CD4-positive, alpha-beta T cell treated with Interleukin-21 for 1 hour (primary cell): ENCODE measurements around the gene PEX5L.

Experiments
- DNase-seq: peaks from one replicate; pipeline ENCODE4 v3.0.0-alpha.2; 2020

PEX5L gene

DNA sequence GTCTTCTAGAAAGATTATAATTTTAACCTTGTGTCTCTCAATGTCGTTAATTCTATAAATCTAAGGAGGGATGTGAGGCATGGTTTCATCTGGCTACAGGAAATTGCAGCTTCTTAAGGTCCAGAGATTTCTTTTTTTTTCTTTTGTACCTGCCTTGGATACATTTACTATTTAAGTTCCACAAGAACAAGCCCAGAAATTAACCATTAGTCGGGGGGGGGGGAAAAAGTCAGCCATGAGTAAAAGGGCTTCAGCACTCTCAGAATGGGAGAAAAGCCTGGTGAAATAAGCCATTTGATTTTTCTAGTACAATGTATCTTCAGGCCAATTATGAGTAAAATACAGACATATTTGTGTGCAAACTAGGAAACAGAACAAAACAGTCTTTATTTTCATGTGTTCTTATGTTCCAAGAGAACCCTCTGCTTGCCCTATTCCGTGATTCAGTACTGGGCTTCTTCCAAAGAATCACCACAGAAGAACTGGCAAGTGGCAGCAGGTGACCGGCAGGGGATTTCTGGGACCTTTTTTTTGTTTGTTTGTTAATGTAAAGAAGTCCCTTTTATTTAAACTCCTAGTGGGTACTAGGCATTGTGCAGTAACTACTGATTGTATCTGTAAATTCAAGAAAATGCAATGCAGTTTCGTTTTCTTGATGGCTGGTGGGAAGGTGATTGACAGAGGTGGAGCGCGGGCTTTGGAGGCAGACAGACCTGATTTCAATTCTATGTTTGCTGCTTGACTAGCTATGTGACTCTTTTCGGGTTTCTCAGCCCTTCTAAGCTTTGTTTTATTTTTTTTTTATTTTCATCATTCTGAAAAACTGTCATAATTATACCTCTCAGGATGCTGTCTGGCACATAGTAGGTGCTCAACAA, 82.5 kb downstream of the PEX5L start:
- no peak for DNase-seq

GRCh38 chr3:179950840-179951239, 85.9 kb downstream of the PEX5L start:
- DNase-seq = no peak

- DNase-seq = no peak
Measured at GRCh38 chr3:179949869-179950268, 86.9 kb downstream of the PEX5L start.

- DNase-seq = no peak
Measured at GRCh38 chr3:179949412-179949811, 87.3 kb downstream of the PEX5L start.

- DNase-seq = no peak
Measured at GRCh38 chr3:179948740-179949139, 88.0 kb downstream of the PEX5L start.

DNA sequence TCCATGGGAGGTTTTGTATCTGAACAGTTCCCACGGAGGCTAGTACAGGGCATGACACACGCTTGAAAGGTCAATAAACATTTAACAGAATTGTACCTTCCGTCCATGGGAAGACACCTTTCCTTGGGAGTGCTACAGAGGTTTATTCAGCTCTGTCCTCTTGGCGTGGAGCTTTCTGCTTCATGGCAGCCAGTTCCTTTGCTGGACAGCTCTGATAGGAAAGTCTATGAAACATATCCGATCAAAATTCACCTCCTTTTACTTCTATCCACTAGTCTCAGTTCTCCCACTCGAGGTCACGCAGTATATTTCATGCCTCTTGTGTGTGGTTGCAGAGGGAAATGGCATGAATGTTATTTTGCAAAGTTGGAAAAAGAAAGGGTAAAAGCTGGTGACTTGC, 91.2 kb downstream of the PEX5L start:
- DNase-seq = no peak

DNA sequence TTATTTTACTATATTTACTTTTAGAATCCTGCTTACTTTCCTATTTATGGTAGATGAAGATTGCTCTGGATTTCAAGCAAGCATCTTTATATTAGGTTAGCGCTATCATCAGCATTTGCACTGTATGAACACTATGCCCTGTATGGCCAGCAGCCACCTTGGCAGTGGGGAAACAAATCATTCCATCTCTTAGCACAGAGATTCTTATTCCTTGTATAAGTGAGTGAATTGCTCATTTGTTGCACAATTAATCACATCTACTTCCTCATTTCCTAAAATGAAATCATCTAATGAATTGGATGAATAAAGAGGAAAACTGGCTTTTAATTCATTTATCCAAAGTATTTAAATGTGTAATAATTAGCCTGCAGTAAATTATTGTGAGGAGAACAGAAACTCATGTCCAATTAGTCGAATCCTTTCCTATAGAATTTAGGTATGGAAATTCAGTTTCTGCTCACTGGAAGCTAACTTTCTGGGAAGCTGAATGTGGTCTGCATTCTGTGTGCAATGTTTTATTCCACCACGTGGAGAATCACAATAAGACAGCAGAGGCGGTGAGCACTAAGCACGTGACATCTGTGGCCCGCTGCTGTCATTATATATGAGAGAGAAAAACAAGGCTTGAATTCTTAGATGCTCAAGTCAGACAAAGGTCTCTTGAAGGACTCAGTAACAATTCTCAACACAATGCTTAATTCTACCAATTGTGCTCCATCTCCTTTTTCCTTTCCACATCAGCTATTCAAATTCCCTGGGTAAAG, 93.4 kb downstream of the PEX5L start:
- DNase-seq = no peak

DNA sequence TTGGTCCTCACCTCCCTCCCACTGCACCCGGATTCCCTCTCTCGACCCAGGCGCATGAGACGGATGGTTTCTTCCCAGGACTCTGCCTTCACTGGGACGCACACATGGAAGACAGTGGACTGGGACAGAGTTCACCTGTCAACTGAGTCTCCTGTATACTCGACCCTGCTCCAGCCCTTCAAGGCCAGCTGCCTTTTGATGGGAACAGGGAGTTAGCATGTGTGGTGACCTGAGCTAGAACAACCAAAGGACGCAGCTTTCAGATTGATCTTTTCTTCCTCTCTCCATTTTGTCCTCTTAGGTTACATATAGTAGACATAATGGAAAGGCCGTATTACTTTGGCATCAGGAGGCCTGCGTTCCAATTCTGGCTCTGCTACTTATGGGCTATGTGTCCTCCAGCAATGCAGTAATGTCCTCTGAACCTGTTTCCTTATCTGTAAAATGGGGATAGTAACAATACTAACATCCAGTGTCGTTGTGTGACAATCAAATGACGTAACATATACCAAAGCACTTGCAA, 94.1 kb downstream of the PEX5L start:
- DNase-seq = no peak

GRCh38 chr3:179935710-179936109, 101.0 kb downstream of the PEX5L start:
- DNase-seq = no peak

DNA sequence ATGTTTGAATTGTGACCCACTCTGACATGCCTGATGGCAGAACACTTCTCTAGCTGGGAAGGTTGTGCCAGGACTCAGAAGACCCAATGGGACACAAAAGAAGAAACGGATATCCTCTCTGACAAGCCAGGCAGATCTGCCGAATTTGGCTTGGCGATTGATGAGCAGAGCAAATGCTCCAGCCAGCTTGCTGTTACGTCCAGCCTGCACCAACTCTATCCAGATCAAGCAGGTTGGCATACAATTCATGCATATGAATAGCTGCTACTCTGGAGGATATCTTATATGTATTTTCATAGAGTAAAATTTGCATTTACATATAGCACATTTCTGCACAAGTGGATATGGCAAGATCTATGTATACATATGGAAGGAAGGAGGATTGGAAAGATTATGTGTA, 102.8 kb downstream of the PEX5L start:
- DNase-seq = no peak

GRCh38 chr3:179933080-179933479, 103.7 kb downstream of the PEX5L start:
- no peak for DNase-seq

GRCh38 chr3:179932674-179933073, 104.1 kb downstream of the PEX5L start:
- no peak for DNase-seq

- peak; percentile 41 for DNase-seq
Measured at GRCh38 chr3:179929091-179929529, 107.6 kb downstream of the PEX5L start.

DNA sequence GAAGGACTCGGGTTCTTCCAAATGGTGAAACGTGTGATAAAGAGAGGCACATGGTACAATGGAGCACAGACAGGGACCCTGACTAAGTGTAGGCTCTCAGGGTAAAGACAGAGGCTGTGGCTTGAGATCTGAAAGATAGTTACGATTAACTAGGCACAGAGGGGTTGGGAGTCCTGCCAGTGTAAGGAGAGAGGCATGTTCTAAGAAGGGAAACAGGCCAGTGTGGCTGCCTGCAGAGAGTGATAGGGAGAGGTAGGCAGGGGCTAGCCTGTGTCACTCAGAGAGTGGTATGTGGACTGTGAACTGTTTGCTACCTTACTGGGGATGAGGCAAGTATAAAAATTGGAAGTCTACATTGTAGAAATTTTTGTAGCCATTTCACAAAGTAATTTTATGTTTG, 109.5 kb downstream of the PEX5L start:
- no peak for DNase-seq

GRCh38 chr3:179921951-179922350, 114.8 kb downstream of the PEX5L start:
- no peak for DNase-seq

- no peak for DNase-seq
Measured at GRCh38 chr3:179921500-179921899, 115.2 kb downstream of the PEX5L start.

DNA sequence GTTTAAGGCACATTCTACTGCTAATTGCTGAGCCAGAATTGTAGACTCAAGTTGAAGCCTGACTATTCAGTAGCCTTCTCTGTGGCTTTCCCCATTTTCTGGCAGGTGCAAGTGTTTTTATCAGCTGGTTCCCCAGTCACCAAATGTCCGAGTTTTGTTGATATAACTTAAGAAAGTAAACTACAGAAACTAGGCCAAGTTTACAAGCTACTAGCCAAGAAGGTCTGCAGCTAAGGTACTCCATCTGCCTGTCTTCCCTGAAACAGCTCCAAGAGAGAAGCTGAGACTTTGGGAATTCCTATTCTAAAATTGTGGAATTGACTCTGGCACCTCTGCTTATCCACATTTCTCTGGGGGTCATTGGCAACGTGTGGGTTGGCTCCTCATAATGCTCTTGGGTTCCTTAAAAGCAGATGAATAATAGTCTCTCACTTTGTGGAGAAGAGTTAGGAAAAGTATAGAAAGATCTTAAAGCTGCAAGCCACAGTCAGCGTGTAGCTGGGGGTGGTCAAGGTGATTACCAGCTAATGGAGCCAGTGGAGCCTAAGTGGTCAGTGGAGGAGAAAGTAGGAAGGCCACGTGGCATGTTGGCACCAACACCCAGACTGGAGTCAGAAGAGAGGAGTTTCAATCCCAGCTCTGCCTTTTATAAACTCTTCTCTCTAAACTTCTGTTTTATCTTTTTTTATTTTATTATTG, 128.8 kb downstream of the PEX5L start:
- no peak for DNase-seq

- no peak for DNase-seq
Measured at GRCh38 chr3:179902061-179902460, 134.7 kb downstream of the PEX5L start.

GRCh38 chr3:179898024-179898423, 138.7 kb downstream of the PEX5L start:
- peak; percentile 11 for DNase-seq

GRCh38 chr3:179897231-179897630, 139.5 kb downstream of the PEX5L start:
- no peak for DNase-seq

DNA sequence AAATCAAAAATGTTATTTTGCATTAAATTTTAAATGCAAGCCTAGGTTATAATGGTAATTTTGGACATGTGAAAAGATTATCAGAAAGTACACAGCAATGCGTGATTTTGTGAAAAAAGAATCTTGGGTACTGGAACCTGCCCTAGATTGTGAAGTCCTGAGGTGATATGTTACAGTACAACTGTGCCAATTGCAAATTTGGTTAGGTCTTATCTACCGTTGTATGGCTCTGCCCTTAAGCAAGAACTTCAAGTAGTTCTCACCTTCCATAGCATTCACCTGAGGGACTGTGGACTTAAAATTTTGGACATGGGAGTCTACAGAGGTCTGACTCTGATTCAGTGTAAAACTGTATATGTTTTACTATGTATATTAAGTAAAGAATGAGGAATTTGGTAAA, 140.2 kb downstream of the PEX5L start:
- DNase-seq = no peak

DNA sequence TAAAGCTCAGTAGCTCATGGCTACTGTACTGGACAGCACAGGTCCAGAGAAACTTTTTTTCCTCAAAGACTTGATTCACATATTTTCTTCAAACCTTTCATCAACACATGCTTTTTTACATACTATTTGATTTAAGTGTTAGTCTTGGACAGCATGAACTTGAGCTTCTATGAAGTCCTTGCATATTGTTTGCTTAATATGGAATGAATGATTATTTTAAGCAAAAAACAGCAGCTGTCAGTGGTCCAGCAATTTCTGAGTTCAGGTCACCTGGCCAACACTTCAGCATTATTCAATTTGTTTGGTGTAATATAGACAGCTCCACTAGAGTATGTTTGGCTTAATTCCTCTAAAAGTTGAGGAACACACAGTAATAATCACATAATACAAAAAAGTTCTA, 141.4 kb downstream of the PEX5L start:
- DNase-seq = no peak

DNA sequence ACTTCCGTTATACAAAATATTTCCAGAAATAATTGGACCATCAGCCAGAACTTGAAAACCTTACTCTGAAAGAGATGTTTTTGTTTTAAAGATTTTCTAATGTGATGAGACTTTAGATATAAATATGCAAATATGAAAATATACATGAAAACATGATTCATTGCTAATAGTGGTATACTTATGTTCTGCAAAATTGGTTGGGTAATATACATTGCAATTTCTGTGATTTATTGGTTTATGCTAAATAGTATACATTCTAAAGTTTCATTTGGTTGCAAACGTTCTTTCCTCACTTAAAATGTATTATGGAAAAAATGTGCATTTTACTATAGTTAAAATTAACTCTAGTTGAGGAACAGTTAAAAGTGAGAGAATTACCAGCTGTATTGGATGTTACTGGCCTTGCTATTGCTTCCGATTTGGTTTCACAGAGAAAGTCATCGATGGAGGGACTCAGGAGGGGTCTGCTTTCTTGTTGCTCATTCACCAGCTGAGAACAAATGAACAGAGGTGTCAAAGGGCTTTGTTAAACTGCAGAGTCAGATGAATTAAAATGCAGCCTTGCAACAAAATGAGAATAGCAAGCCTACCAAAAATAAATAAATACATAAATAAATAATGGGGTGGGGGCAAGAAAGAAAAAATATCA, 149.3 kb downstream of the PEX5L start:
- no peak for DNase-seq
